ENCODE data around the gene CDYL. TPM values are rescaled to one million over a fixed set of nuclear protein-coding genes. Genes with fewer than 3 reads are reported as not detected.
A peak's percentile ranks its signal among the peaks of the same experiment; 100 is the strongest.

The CDYL gene
- total RNA-seq, 3 donors from 2014 or later: 58.9 to 74.9 (median 71.9) TPM

GRCh38 chr6:4928426-4928825, 152.2 kb downstream of the CDYL start:
- intact Hi-C loops (cut with DNase I, micrococcal nuclease): no loop called here
- no peaks in the 10 kb centered on the region for H3K36me3 ChIP-seq (ENCODE audit: low read depth)
- H3K9me3 ChIP-seq: no peaks in the 10 kb centered on the region
- peaks cover 8% of the 10 kb centered on the region for H3K4me1 ChIP-seq (ENCODE audit: low read depth)
- no peak overlapping the region for H3K4me3 ChIP-seq
- DNase-seq: no peak
- ATAC-seq: no peak
- no peak for TF ChIP-seq CTCF (IDR thresholded peaks at IDR 0.05)

GRCh38 chr6:4929097-4929718, 153.0 kb downstream of the CDYL start:
- Histone ChIP-seq H3K4me1 (ENCODE audit: low read depth) (peaks cover 8% of the 10 kb centered on the region), H3K36me3 (ENCODE audit: low read depth) (no peaks in the 10 kb centered on the region), H3K9me3 (no peaks in the 10 kb centered on the region), H3K4me3 (no peak overlapping the region)
- TF ChIP-seq CTCF (IDR thresholded peaks at IDR 0.05): no peak
- DNase-seq (no peak), ATAC-seq (no peak)
- intact Hi-C loops (cut with DNase I, micrococcal nuclease): no loop called here

- Histone ChIP-seq H3K9me3 (no peaks in the 10 kb centered on the region), H3K4me3 (no peak overlapping the region), H3K4me1 (ENCODE audit: low read depth) (peaks cover 8% of the 10 kb centered on the region), H3K36me3 (ENCODE audit: low read depth) (no peaks in the 10 kb centered on the region)
- no peak for DNase-seq
- no peak for TF ChIP-seq CTCF (IDR thresholded peaks at IDR 0.05)
- no peak for ATAC-seq
- intact Hi-C loops (cut with DNase I, micrococcal nuclease): loop anchor here in 1 of 2 donors (10.0 kb wide), 1 partner anchor 125 kb away; no protein-coding TSS in a partner anchor
Observed at GRCh38 chr6:4930025-4930691, 154.0 kb downstream of the CDYL start.

- H3K4me3 ChIP-seq: no peak overlapping the region
- peaks cover 8% of the 10 kb centered on the region for H3K4me1 ChIP-seq (ENCODE audit: low read depth)
- H3K9me3 ChIP-seq: no peaks in the 10 kb centered on the region
- intact Hi-C loops (cut with DNase I, micrococcal nuclease): loop anchor here in 1 of 2 donors (10.0 kb wide), 1 partner anchor 127 kb away; no protein-coding TSS in a partner anchor
- DNase-seq: peak in 2 of 3 donors; percentile 58 to 74
- ATAC-seq: peak; percentile 98
- H3K36me3 ChIP-seq (ENCODE audit: low read depth): no peaks in the 10 kb centered on the region
- TF ChIP-seq CTCF (IDR thresholded peaks at IDR 0.05): no peak
Observed at GRCh38 chr6:4931530-4932227, 155.5 kb downstream of the CDYL start.

- Histone ChIP-seq H3K9me3 (no peaks in the 10 kb centered on the region), H3K4me1 (ENCODE audit: low read depth) (peaks cover 8% of the 10 kb centered on the region), H3K36me3 (ENCODE audit: low read depth) (no peaks in the 10 kb centered on the region), H3K4me3 (no peak overlapping the region)
- DNase-seq: no peak
- TF ChIP-seq CTCF (IDR thresholded peaks at IDR 0.05): no peak
- ATAC-seq: peak; percentile 30
- intact Hi-C loops (cut with DNase I, micrococcal nuclease): loop anchor here in 1 of 2 donors (10.0 kb wide), 1 partner anchor 128 kb away; no protein-coding TSS in a partner anchor
Observed at GRCh38 chr6:4932228-4932903, 156.2 kb downstream of the CDYL start.
